H1 (cell line): ENCODE measurements around the gene GSE1. TPM values are rescaled to one million over a fixed set of nuclear protein-coding genes. Genes with fewer than 3 reads are reported as not detected.
A peak's percentile ranks its signal among the peaks of the same experiment; 100 is the strongest.

Source experiments
- CTCF ChIA-PET: fragments of 300-600 bp; sonication (Branson Sonifier 250); formaldehyde crosslinking; loops from one replicate; lab custom pipeline; 2021; ENCODE audit not compliant: partially characterized antibody; lab: Charles Lee
- POLR2A ChIA-PET: fragments of 300-600 bp; sonication (Branson Sonifier 250); formaldehyde crosslinking; loops from one replicate; lab custom pipeline; 2021; ENCODE audit warnings: inconsistent platforms; ENCODE audit not compliant: partially characterized antibody; lab: Charles Lee
- DNase-seq, 2 experiments: peaks; one replicate each; pipeline versions ENCODE4 v3.0.0 to v3.0.0-alpha.2; 2010 to 2022; ENCODE audit warnings: low spot score in 2 of 2, low read depth in 1 of 2, mixed read lengths in 1 of 2
- FAIRE-seq: peaks from 2 replicates; lab custom pipeline; 2011; peaks lifted over from hg19 to GRCh38; lab: Jason Lieb, UNC
- H2AFZ ChIP-seq: 2 replicates; pipeline ENCODE4 v1.8.1; 2012; ENCODE audit warnings: low read length, inconsistent platforms
- H2AK5ac ChIP-seq: 2 replicates; pipeline ENCODE4 v1.6.1; 2013; ENCODE audit warnings: low read depth, low read length
- H2BK120ac ChIP-seq: replicated peaks from 2 replicates; pipeline ENCODE3; 2013; ENCODE audit warnings: low read depth, low read length, inconsistent platforms
- H2BK12ac ChIP-seq: 2 replicates; pipeline ENCODE4 v1.6.1; 2013; ENCODE audit warnings: low read depth, low read length
- H2BK15ac ChIP-seq: 2 replicates; pipeline ENCODE4 v1.6.1; 2013; ENCODE audit warnings: low read length
- H2BK20ac ChIP-seq: 2 replicates; pipeline ENCODE4 v1.6.1; 2013; ENCODE audit warnings: low read length
- H2BK5ac ChIP-seq: 2 replicates; pipeline ENCODE4 v1.6.1; 2013; ENCODE audit warnings: low read depth, low read length
- H3K14ac ChIP-seq: 2 replicates; pipeline ENCODE4 v1.6.1; 2013; ENCODE audit warnings: inconsistent platforms; ENCODE audit not compliant: insufficient read length
- H3K18ac ChIP-seq: 2 replicates; pipeline ENCODE4 v1.6.1; 2013; ENCODE audit warnings: low read length; ENCODE audit errors: extremely low read depth
- H3K23ac ChIP-seq: 2 replicates; pipeline ENCODE4 v1.6.1; 2013; ENCODE audit warnings: inconsistent platforms; ENCODE audit not compliant: insufficient read length
- H3K23me2 ChIP-seq: 2 replicates; pipeline ENCODE4 v1.6.1; 2013; ENCODE audit warnings: low read depth, low read length
- H3K27ac ChIP-seq: 2 replicates; pipeline ENCODE4 v1.6.1; 2011; ENCODE audit warnings: low read depth, low read length, inconsistent platforms
- H3K27me3 ChIP-seq, 4 experiments: replicated peaks in 1 of 4; 1 replicate in 1 of 4; 2 replicates in 3 of 4; pipeline versions ENCODE4 v1.6.1 to v1.8.1; 2011 to 2013; ENCODE audit warnings: low read length in 3 of 4, mild to moderate bottlenecking in 3 of 4, inconsistent platforms in 2 of 4, mixed read lengths in 2 of 4, moderate library complexity in 1 of 4; ENCODE audit not compliant: control insufficient read depth in 3 of 4, insufficient read depth in 3 of 4; ENCODE audit errors: extremely low read depth in 1 of 4
- H3K36me3 ChIP-seq, 4 experiments: 2 replicates each; pipeline versions ENCODE4 v1.6.1 to v1.8.1; 2011 to 2013; ENCODE audit warnings: mild to moderate bottlenecking in 4 of 4, low read length in 3 of 4, moderate library complexity in 2 of 4, control low read depth in 1 of 4, inconsistent platforms in 1 of 4; ENCODE audit not compliant: insufficient read depth in 4 of 4, control insufficient read depth in 2 of 4
- H3K4ac ChIP-seq: replicated peaks from 2 replicates; pipeline ENCODE3; 2013; ENCODE audit warnings: low read length, low read depth, mixed read lengths, inconsistent platforms; ENCODE audit not compliant: insufficient read length
- H3K4me1 ChIP-seq, 4 experiments: replicated peaks in 1 of 4; 1 replicate in 1 of 4; 2 replicates in 3 of 4; pipeline versions ENCODE4 v1.6.1 to v1.8.1; 2011 to 2013; ENCODE audit warnings: low read length in 3 of 4, inconsistent platforms in 2 of 4, mixed read lengths in 1 of 4; ENCODE audit not compliant: insufficient read depth in 4 of 4, control insufficient read depth in 3 of 4
- H3K4me2 ChIP-seq, 2 experiments: 2 replicates each; pipeline versions ENCODE4 v1.6.1 to v1.8.1; 2011 to 2013; ENCODE audit warnings: low read depth in 2 of 2, low read length in 2 of 2, control low read depth in 1 of 2, inconsistent platforms in 1 of 2, mild to moderate bottlenecking in 1 of 2; ENCODE audit not compliant: insufficient read depth in 1 of 2
- H3K4me3 ChIP-seq, 4 experiments: fragments of 200-600, 300-600 bp in 1 of 4; sonication (generic), shearing (Covaris generic), sonication (Bioruptor Twin) in 1 of 4; 2 replicates each; pipeline versions ENCODE4 v1.5.1 to v1.8.1; 2011 to 2016; ENCODE audit warnings: low read length in 4 of 4, low read depth in 3 of 4, control low read depth in 2 of 4, inconsistent platforms in 2 of 4, mild to moderate bottlenecking in 2 of 4, mixed read lengths in 1 of 4, moderate library complexity in 1 of 4; ENCODE audit not compliant: insufficient read depth in 2 of 4; ENCODE audit errors: extremely low read depth in 1 of 4
- H3K56ac ChIP-seq: replicated peaks from 2 replicates; pipeline ENCODE3; 2013; ENCODE audit warnings: low read depth, mild to moderate bottlenecking, mixed read lengths, low read length, inconsistent platforms; ENCODE audit not compliant: insufficient read length
- H3K79me1 ChIP-seq: 2 replicates; pipeline ENCODE4 v1.6.1; 2013; ENCODE audit warnings: low read depth, low read length, control low read depth
- H3K79me2 ChIP-seq, 2 experiments: 2 replicates each; pipeline versions ENCODE4 v1.6.1 to v1.8.1; 2012 to 2013; ENCODE audit warnings: low read length in 2 of 2, mild to moderate bottlenecking in 2 of 2, inconsistent platforms in 1 of 2; ENCODE audit not compliant: insufficient read depth in 2 of 2, control insufficient read depth in 1 of 2
- H3K9ac ChIP-seq, 4 experiments: replicated peaks in 1 of 4; 1 replicate in 1 of 4; 2 replicates in 3 of 4; pipeline versions ENCODE4 v1.6.1 to v1.8.1; 2011 to 2013; ENCODE audit warnings: low read depth in 3 of 4, low read length in 3 of 4, control low read depth in 2 of 4, mild to moderate bottlenecking in 2 of 4, moderate library complexity in 2 of 4, inconsistent platforms in 1 of 4; ENCODE audit errors: extremely low read depth in 1 of 4
- H3K9me3 ChIP-seq, 2 experiments: 2 replicates each; pipeline versions ENCODE4 v1.6.1 to v1.8.1; 2012 to 2013; ENCODE audit warnings: mild to moderate bottlenecking in 2 of 2, moderate library complexity in 2 of 2, control low read depth in 1 of 2, inconsistent platforms in 1 of 2, low read depth in 1 of 2, low read length in 1 of 2, mixed read lengths in 1 of 2; ENCODE audit not compliant: insufficient read depth in 2 of 2
- H4K20me1 ChIP-seq, 2 experiments: replicated peaks in 1 of 2; 2 replicates each; pipeline versions ENCODE3 to v1.8.1; 2011 to 2013; ENCODE audit warnings: inconsistent platforms in 2 of 2, low read length in 2 of 2, mild to moderate bottlenecking in 1 of 2; ENCODE audit not compliant: insufficient read depth in 2 of 2, control insufficient read depth in 1 of 2
- H4K5ac ChIP-seq: 2 replicates; pipeline ENCODE4 v1.6.1; 2013; ENCODE audit warnings: low read length, low read depth, mixed read lengths, inconsistent platforms; ENCODE audit not compliant: insufficient read length
- H4K8ac ChIP-seq: 2 replicates; pipeline ENCODE4 v1.8.0; 2013; ENCODE audit warnings: mild to moderate bottlenecking, moderate library complexity, low read length, inconsistent platforms; ENCODE audit not compliant: insufficient read depth; ENCODE audit errors: extremely low read depth
- H4K91ac ChIP-seq: replicated peaks from 2 replicates; pipeline ENCODE3; 2013; ENCODE audit warnings: low read length, mixed read lengths, inconsistent platforms; ENCODE audit not compliant: insufficient read length
- CTCF ChIP-seq, 3 experiments: IDR thresholded peaks; 1 replicate in 2 of 3; 2 replicates in 1 of 3; pipeline versions ENCODE4 v1.5.1 to v1.6.1; 2011; ENCODE audit warnings: low read length in 3 of 3, mild to moderate bottlenecking in 3 of 3, inconsistent platforms in 2 of 3, low read depth in 1 of 3, moderate library complexity in 1 of 3; ENCODE audit not compliant: insufficient read depth in 1 of 3; ENCODE audit errors: control extremely low read depth in 1 of 3
- GABPA ChIP-seq: IDR thresholded peaks from 2 replicates; pipeline ENCODE4 v1.6.1; 2011; ENCODE audit warnings: mild to moderate bottlenecking, low read length, moderate library complexity, borderline replicate concordance; ENCODE audit not compliant: insufficient read depth
- WGBS, 2 experiments: shearing (Covaris generic) in 1 of 2; methylation state at CpG; one replicate each; pipeline versions ENCODE4 v1.1.6 to v1.1.7; 2013 to 2015; ENCODE audit warnings: low lambda C conversion rate in 2 of 2, mixed read lengths in 2 of 2, inconsistent platforms in 1 of 2, low coverage in 1 of 2, missing lambda C conversion rate in 1 of 2; ENCODE audit not compliant: insufficient replicate concordance in 2 of 2, insufficient coverage in 1 of 2, insufficient read length in 1 of 2; ENCODE audit errors: extremely low coverage in 1 of 2, missing lambda C conversion rate in 1 of 2; 5-methylcytosine and 5-hydroxymethylcytosine counted together
- polyA plus RNA-seq, 7 experiments: library from polyadenylated mRNA; depleted of rRNA in 3 of 7; stranded (reverse) in 5 of 7; unstranded in 2 of 7; fragments of >200 nt in 5 of 7; fragments of 200-250 nt in 2 of 7; gene quantifications; 1 replicate in 5 of 7; 2 replicates in 1 of 7; 4 replicates in 1 of 7; pipeline versions ENCODE4 v1.2.1 to v1.2.3, GENCODE V29; 2011 to 2013; ENCODE audit warnings: missing spikeins in 2 of 7, mixed read lengths in 2 of 7
- total RNA-seq: library from RNA; stranded (reverse); fragmentation: NEBNext Ultra II Directional; extraction: Animal tissue kit (Norgen Biotek cat#: 25700); gene quantifications from 2 replicates; pipeline ENCODE4 v1.2.1, GENCODE V29; 2021

The GSE1 gene
- total and polyA plus RNA-seq, 2 of the 8 experiments (the other 6 are each of a cell fraction or from before 2014, with no cell fraction given): 26.0 to 65.6 TPM

GRCh38 chr16:85625053-85625452 lies 11.9 kb downstream of the GSE1 start:
- Histone ChIP-seq H2BK12ac (no peak overlapping the region), H3K4me3 (no peak overlapping the region), H3K79me2 (peaks cover 38 to 100% of the 10 kb centered on the region in 2 experiments), H4K8ac (no peak overlapping the region; the same call in 1 of the 2 replicates), H3K4me1 (peaks cover 0 to 18% (median 12%) of the 10 kb centered on the region in 4 experiments; a peak in 6 of 7 replicates), H4K20me1 (peaks cover 72% of the 10 kb centered on the region in 2 experiments), H2BK5ac (no peak overlapping the region), H4K5ac (no peak overlapping the region), H3K9me3 (peaks cover 9 to 10% of the 10 kb centered on the region in 2 experiments; a peak in 3 of 4 replicates), H2BK120ac (no peak overlapping the region), H4K91ac (no peak overlapping the region), H2BK15ac (no peak overlapping the region), H2BK20ac (no peak overlapping the region), H3K23me2 (no peaks in the 10 kb centered on the region), H2AK5ac (no peak overlapping the region), H3K18ac (no peak overlapping the region), H3K14ac (no peak overlapping the region), H3K4ac (no peak overlapping the region), H3K79me1 (peaks cover 34% of the 10 kb centered on the region), H3K36me3 (peaks cover 0 to 6% (median under 1%) of the 10 kb centered on the region in 4 experiments; a peak in 5 of 8 replicates)
- CTCF ChIA-PET: interaction anchor here (0.8 to 7.2 kb wide), 5 partner anchors 8 to 274 kb away, joined by 3 to 93 read pairs (median 6); no protein-coding TSS in a partner anchor
- FAIRE-seq: no peak
- TF ChIP-seq GABPA (0 out of 2 replicates have a peak, but pooled peaks have one; percentile 14), CTCF (IDR thresholded peaks at IDR 0.05; ENCODE audit: control extremely low read depth in 1 of 3, insufficient read depth in 1 of 3, low read depth in 1 of 3, low read length in 3 of 3) (no peak)
- TF ChIP-seq, all 59 proteins: peak for 1
- no peak overlapping the region for H3K56ac ChIP-seq
- 93% methylated on average over 17 of the region's 27 CpGs; no CpG with 5 or more reads in 1 of the 2 experiments for WGBS, 2 experiments
- POLR2A ChIA-PET: interaction anchor here (0.8 to 3.7 kb wide), 3 partner anchors 9 to 31 kb away, joined by 3 to 19 read pairs (median 3); no protein-coding TSS in a partner anchor
- no peak overlapping the region for H3K27ac ChIP-seq
- H3K9ac ChIP-seq: no peak overlapping the region
- no peak overlapping the region for H3K23ac ChIP-seq
- H3K27me3 ChIP-seq: no peaks in the 10 kb centered on the region; a peak in 1 of 7 replicates
- DNase-seq: no peak
- H2AFZ ChIP-seq: no peak overlapping the region
- no peak overlapping the region; a peak in 1 of 4 replicates for H3K4me2 ChIP-seq
